ENCODE results near the gene KCNG4.
"Not testable (repeated sequence)": the region's sequence is repeated elsewhere in the genome, so short reads cannot be mapped to it uniquely, and the experiment has no call there.

KCNG4 gene

GRCh38 chr16:84229471-84229870 lies 10.3 kb downstream of the KCNG4 start:
- H3K4me3 Mint-ChIP-seq = no peak overlapping the region
- H3K4me1 Mint-ChIP-seq = no peaks in the 10 kb centered on the region
- no peak for DNase-seq (ENCODE audit: low spot score in 2 of 2)
- H3K36me3 Mint-ChIP-seq = no peaks in the 10 kb centered on the region
- no peaks in the 10 kb centered on the region for H3K9me3 Mint-ChIP-seq
- H3K27ac Mint-ChIP-seq = no peak overlapping the region
- ATAC-seq = no peak

GRCh38 chr16:84228256-84228838 lies 11.5 kb downstream of the KCNG4 start:
- no peaks in the 10 kb centered on the region for H3K36me3 Mint-ChIP-seq
- no peak overlapping the region for H3K4me3 Mint-ChIP-seq
- no peak overlapping the region for H3K27ac Mint-ChIP-seq
- DNase-seq (ENCODE audit: low spot score in 2 of 2) = no peak
- no peaks in the 10 kb centered on the region for H3K4me1 Mint-ChIP-seq
- H3K9me3 Mint-ChIP-seq = no peaks in the 10 kb centered on the region
- no peak for ATAC-seq

- no peaks in the 10 kb centered on the region for H3K9me3 Mint-ChIP-seq
- no peak overlapping the region for H3K27ac Mint-ChIP-seq
- no peak for ATAC-seq
- H3K36me3 Mint-ChIP-seq = no peaks in the 10 kb centered on the region
- DNase-seq (ENCODE audit: low spot score in 2 of 2) = no peak
- no peak overlapping the region for H3K4me3 Mint-ChIP-seq
- no peaks in the 10 kb centered on the region for H3K4me1 Mint-ChIP-seq
These were observed 12.3 kb downstream of the KCNG4 start for GRCh38 chr16:84227548-84227947.

GRCh38 chr16:84226026-84226425 lies 13.8 kb downstream of the KCNG4 start:
- Mint-ChIP-seq H3K27ac (no peak overlapping the region), H3K36me3 (no peaks in the 10 kb centered on the region), H3K4me3 (no peak overlapping the region), H3K9me3 (no peaks in the 10 kb centered on the region), H3K4me1 (no peaks in the 10 kb centered on the region)
- no peak for ATAC-seq
- DNase-seq (ENCODE audit: low spot score in 2 of 2) = no peak

GRCh38 chr16:84225571-84225970 lies 14.2 kb downstream of the KCNG4 start:
- H3K27ac Mint-ChIP-seq = no peak overlapping the region
- H3K4me1 Mint-ChIP-seq = no peaks in the 10 kb centered on the region
- DNase-seq (ENCODE audit: low spot score in 2 of 2) (no peak), ATAC-seq (no peak)
- no peaks in the 10 kb centered on the region for H3K36me3 Mint-ChIP-seq
- no peak overlapping the region for H3K4me3 Mint-ChIP-seq
- H3K9me3 Mint-ChIP-seq = no peaks in the 10 kb centered on the region

GRCh38 chr16:84225126-84225525 lies 14.7 kb downstream of the KCNG4 start:
- Mint-ChIP-seq H3K27ac (no peak overlapping the region), H3K36me3 (no peaks in the 10 kb centered on the region), H3K4me3 (no peak overlapping the region), H3K4me1 (no peaks in the 10 kb centered on the region), H3K9me3 (no peaks in the 10 kb centered on the region)
- DNase-seq (ENCODE audit: low spot score in 2 of 2) = no peak
- no peak for ATAC-seq

GRCh38 chr16:84224554-84224953 lies 15.3 kb downstream of the KCNG4 start:
- Mint-ChIP-seq H3K4me3 (no peak overlapping the region), H3K9me3 (no peaks in the 10 kb centered on the region), H3K4me1 (no peaks in the 10 kb centered on the region), H3K27ac (no peak overlapping the region), H3K36me3 (no peaks in the 10 kb centered on the region)
- no peak for DNase-seq (ENCODE audit: low spot score in 2 of 2)
- ATAC-seq = no peak

GRCh38 chr16:84223456-84223855 lies 16.4 kb downstream of the KCNG4 start:
- no peak for ATAC-seq
- H3K4me1 Mint-ChIP-seq = no peaks in the 10 kb centered on the region
- no peak for DNase-seq (ENCODE audit: low spot score in 2 of 2)
- no peak overlapping the region for H3K4me3 Mint-ChIP-seq
- H3K27ac Mint-ChIP-seq = no peak overlapping the region
- H3K9me3 Mint-ChIP-seq = no peaks in the 10 kb centered on the region
- no peaks in the 10 kb centered on the region for H3K36me3 Mint-ChIP-seq

GRCh38 chr16:84220851-84221250 lies 19.0 kb downstream of the KCNG4 start:
- DNase-seq (ENCODE audit: low spot score in 2 of 2) (no peak), ATAC-seq (no peak)
- Mint-ChIP-seq H3K9me3 (no peaks in the 10 kb centered on the region), H3K4me3 (no peak overlapping the region), H3K36me3 (no peaks in the 10 kb centered on the region), H3K27ac (no peak overlapping the region), H3K4me1 (no peaks in the 10 kb centered on the region)

GRCh38 chr16:84218956-84219355 lies 20.9 kb downstream of the KCNG4 start:
- no peak overlapping the region for H3K27ac Mint-ChIP-seq
- no peaks in the 10 kb centered on the region for H3K36me3 Mint-ChIP-seq
- no peak for DNase-seq (ENCODE audit: low spot score in 2 of 2)
- no peaks in the 10 kb centered on the region for H3K9me3 Mint-ChIP-seq
- H3K4me3 Mint-ChIP-seq = no peak overlapping the region
- no peak for ATAC-seq
- no peaks in the 10 kb centered on the region for H3K4me1 Mint-ChIP-seq

GRCh38 chr16:84218176-84218823 lies 21.5 kb downstream of the KCNG4 start:
- ATAC-seq (no peak), DNase-seq (ENCODE audit: low spot score in 2 of 2) (no peak)
- H3K9me3 Mint-ChIP-seq = no peaks in the 10 kb centered on the region
- no peak overlapping the region for H3K27ac Mint-ChIP-seq
- no peak overlapping the region for H3K4me3 Mint-ChIP-seq
- no peaks in the 10 kb centered on the region for H3K4me1 Mint-ChIP-seq
- no peaks in the 10 kb centered on the region for H3K36me3 Mint-ChIP-seq

GRCh38 chr16:84216144-84216543 lies 23.7 kb downstream of the KCNG4 start:
- H3K36me3 Mint-ChIP-seq; H3K4me3 Mint-ChIP-seq; H3K9me3 Mint-ChIP-seq; ATAC-seq; DNase-seq (ENCODE audit: low spot score in 2 of 2); H3K27ac Mint-ChIP-seq; H3K4me1 Mint-ChIP-seq: not testable (repeated sequence)

GRCh38 chr16:84215531-84215930 lies 24.3 kb downstream of the KCNG4 start:
- Mint-ChIP-seq H3K27ac (no peak overlapping the region), H3K36me3 (no peaks in the 10 kb centered on the region), H3K4me1 (no peaks in the 10 kb centered on the region), H3K9me3 (no peaks in the 10 kb centered on the region), H3K4me3 (no peak overlapping the region)
- no peak for DNase-seq (ENCODE audit: low spot score in 2 of 2)
- ATAC-seq = no peak

GRCh38 chr16:84214451-84215066 lies 25.3 kb downstream of the KCNG4 start:
- Mint-ChIP-seq H3K4me1 (no peaks in the 10 kb centered on the region), H3K27ac (no peak overlapping the region), H3K9me3 (no peaks in the 10 kb centered on the region), H3K36me3 (no peaks in the 10 kb centered on the region), H3K4me3 (no peak overlapping the region)
- ATAC-seq = no peak
- DNase-seq (ENCODE audit: low spot score in 2 of 2) = no peak

GRCh38 chr16:84212631-84213030 lies 27.2 kb downstream of the KCNG4 start:
- ATAC-seq (no peak), DNase-seq (ENCODE audit: low spot score in 2 of 2) (no peak)
- no peaks in the 10 kb centered on the region for H3K9me3 Mint-ChIP-seq
- H3K4me1 Mint-ChIP-seq = no peaks in the 10 kb centered on the region
- no peaks in the 10 kb centered on the region for H3K36me3 Mint-ChIP-seq
- H3K27ac Mint-ChIP-seq = no peak overlapping the region
- H3K4me3 Mint-ChIP-seq = no peak overlapping the region

- Mint-ChIP-seq H3K4me1 (no peaks in the 10 kb centered on the region), H3K36me3 (no peaks in the 10 kb centered on the region), H3K4me3 (no peak overlapping the region), H3K9me3 (no peaks in the 10 kb centered on the region), H3K27ac (no peak overlapping the region)
- no peak for ATAC-seq
- no peak for DNase-seq (ENCODE audit: low spot score in 2 of 2)
These were observed 27.7 kb downstream of the KCNG4 start for GRCh38 chr16:84212154-84212553.

Data from stimulated activated effector memory CD8-positive, alpha-beta T cell treated with anti-CD3 and anti-CD28 coated beads, Interleukin-12 subunit alpha, Interleukin-12 subunit beta, amount 100 ng/mL, for 72 hours (primary cell).